Measurements from ENCODE around the gene FMN2.
"Not testable (repeated sequence)": the region's sequence is repeated elsewhere in the genome, so short reads cannot be mapped to it uniquely, and the experiment has no call there.

FMN2 gene

GRCh38 chr1:240295811-240296210, 204.1 kb downstream of the FMN2 start:
- DNase-seq (ENCODE audit: low read depth in 1 of 2, low spot score in 1 of 2), result no peak

- no peak for DNase-seq (ENCODE audit: low read depth in 1 of 2, low spot score in 1 of 2)
These were observed 212.8 kb downstream of the FMN2 start for GRCh38 chr1:240304466-240304865.

- no peak for DNase-seq (ENCODE audit: low read depth in 1 of 2, low spot score in 1 of 2)
These were observed 215.0 kb downstream of the FMN2 start for GRCh38 chr1:240306673-240307072.

GRCh38 chr1:240308096-240308495, 216.4 kb downstream of the FMN2 start:
- no peak for DNase-seq (ENCODE audit: low read depth in 1 of 2, low spot score in 1 of 2)

- no peak for DNase-seq (ENCODE audit: low read depth in 1 of 2, low spot score in 1 of 2)
These were observed 218.1 kb downstream of the FMN2 start for GRCh38 chr1:240309769-240310168.

GRCh38 chr1:240310226-240310925, 218.7 kb downstream of the FMN2 start:
- no peak for DNase-seq (ENCODE audit: low read depth in 1 of 2, low spot score in 1 of 2)

- no peak for DNase-seq (ENCODE audit: low read depth in 1 of 2, low spot score in 1 of 2)
These were observed 221.2 kb downstream of the FMN2 start for GRCh38 chr1:240312872-240313271.

- DNase-seq (ENCODE audit: low read depth in 1 of 2, low spot score in 1 of 2), result no peak
These were observed 223.4 kb downstream of the FMN2 start for GRCh38 chr1:240314845-240315801.

- no peak for DNase-seq (ENCODE audit: low read depth in 1 of 2, low spot score in 1 of 2)
These were observed 228.3 kb downstream of the FMN2 start for GRCh38 chr1:240319998-240320397.

- no peak for DNase-seq (ENCODE audit: low read depth in 1 of 2, low spot score in 1 of 2)
These were observed 229.0 kb downstream of the FMN2 start for GRCh38 chr1:240320659-240321058.

- DNase-seq (ENCODE audit: low read depth in 1 of 2, low spot score in 1 of 2), result no peak
These were observed 231.3 kb downstream of the FMN2 start for GRCh38 chr1:240322943-240323342.

GRCh38 chr1:240328382-240328781, 236.7 kb downstream of the FMN2 start:
- not testable (repeated sequence) for DNase-seq (ENCODE audit: low read depth in 1 of 2, low spot score in 1 of 2)

- DNase-seq (ENCODE audit: low read depth in 1 of 2, low spot score in 1 of 2), result no peak
These were observed 237.8 kb downstream of the FMN2 start for GRCh38 chr1:240329443-240329842.

GRCh38 chr1:240332672-240333071, 241.0 kb downstream of the FMN2 start:
- DNase-seq (ENCODE audit: low read depth in 1 of 2, low spot score in 1 of 2), result no peak

GRCh38 chr1:240337781-240338180, 246.1 kb downstream of the FMN2 start:
- DNase-seq (ENCODE audit: low read depth in 1 of 2, low spot score in 1 of 2), result no peak

- DNase-seq (ENCODE audit: low read depth in 1 of 2, low spot score in 1 of 2), result no peak
These were observed 247.2 kb downstream of the FMN2 start for GRCh38 chr1:240338837-240339236.

- DNase-seq (ENCODE audit: low read depth in 1 of 2, low spot score in 1 of 2), result no peak
These were observed 249.9 kb downstream of the FMN2 start for GRCh38 chr1:240341365-240342250.

GRCh38 chr1:240342251-240342625, 250.6 kb downstream of the FMN2 start:
- no peak for DNase-seq (ENCODE audit: low read depth in 1 of 2, low spot score in 1 of 2)

- no peak for DNase-seq (ENCODE audit: low read depth in 1 of 2, low spot score in 1 of 2)
These were observed 251.4 kb downstream of the FMN2 start for GRCh38 chr1:240343045-240343444.

GRCh38 chr1:240343966-240344365, 252.3 kb downstream of the FMN2 start:
- no peak for DNase-seq (ENCODE audit: low read depth in 1 of 2, low spot score in 1 of 2)

GRCh38 chr1:240344918-240345317, 253.2 kb downstream of the FMN2 start:
- no peak for DNase-seq (ENCODE audit: low read depth in 1 of 2, low spot score in 1 of 2)

All from activated CD4-positive, alpha-beta T cell treated with anti-CD3 and anti-CD28 coated beads, Interleukin-2, amount 50 U/mL, for 24 hours (primary cell).